ENCODE results near the gene CPS1. TPM values are rescaled to one million over a fixed set of nuclear protein-coding genes. Genes with fewer than 3 reads are reported as not detected.

The CPS1 gene
- total RNA-seq, 1 experiment from 2014 or later, result 14.2 TPM

DNA sequence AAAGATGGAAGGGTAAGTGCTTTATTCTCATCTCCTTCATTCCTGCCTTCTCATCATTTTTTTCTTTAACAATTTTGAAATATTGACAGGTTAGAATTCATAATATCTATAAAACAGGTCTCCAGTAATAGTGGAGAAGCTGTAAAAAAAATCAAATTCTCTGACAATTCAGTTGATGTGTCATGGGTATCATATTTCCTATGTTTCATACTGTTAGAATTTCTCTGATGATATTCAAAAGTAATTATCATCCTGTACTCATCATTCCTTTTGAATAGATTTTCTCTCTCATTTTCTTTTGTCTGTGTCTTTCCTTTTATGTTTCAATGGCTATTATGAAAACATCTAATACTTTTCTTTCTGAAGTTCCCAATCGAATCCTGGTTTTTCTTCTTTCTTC lies 97.7 kb downstream of the CPS1 start:
- no peak overlapping the region for H2BK5ac ChIP-seq (ENCODE audit: insufficient read length, low read length)
- no peak overlapping the region for H3K27ac ChIP-seq (ENCODE audit: insufficient read length, low read depth, low read length)
- WGBS (ENCODE audit: extremely low coverage, insufficient read length, low lambda C conversion rate), result no CpG with 5 or more reads among the region's 1 CpG
- Mint-ChIP-seq H3K9me3 (no peaks in the 10 kb centered on the region), H3K4me3 (no peak overlapping the region), H3K4me1 (no peaks in the 10 kb centered on the region), H3K36me3 (ENCODE audit: insufficient read depth in 1 of 3, low read depth in 3 of 3) (0 out of 7 replicates have a peak, but pooled peaks cover 0 to under 1% (median 0%) of the 10 kb centered on the region in 3 experiments), H3K27me3 (ENCODE audit: low read depth) (no peaks in the 10 kb centered on the region), H3K27ac (no peak overlapping the region)
- H3K4me1 ChIP-seq (ENCODE audit: insufficient read depth, low read length), result no peaks in the 10 kb centered on the region
- no peaks in the 10 kb centered on the region for H3K23me2 ChIP-seq (ENCODE audit: insufficient read length, low read depth, low read length, poor library complexity, severe bottlenecking)
- H4K5ac ChIP-seq (ENCODE audit: insufficient read length, low read depth, low read length), result no peak overlapping the region
- no peak overlapping the region for H3K4me2 ChIP-seq (ENCODE audit: insufficient read depth, insufficient read length, low read length)
- no peak overlapping the region for H3K23ac ChIP-seq (ENCODE audit: insufficient read length, low read depth, low read length)
- H3K79me1 ChIP-seq (ENCODE audit: insufficient read depth, low read depth, low read length, poor library complexity, severe bottlenecking), result no peaks in the 10 kb centered on the region
- no peak for DNase-seq
- no peak overlapping the region for H3K56ac ChIP-seq (ENCODE audit: insufficient read length, low read depth, low read length)
- H4K8ac ChIP-seq (replicated peaks; ENCODE audit: insufficient read length, low read depth, low read length), result no peak overlapping the region
- no peak overlapping the region for H3K14ac ChIP-seq (ENCODE audit: insufficient read depth, low read length)
- H4K20me1 ChIP-seq (ENCODE audit: control insufficient read depth, insufficient read depth, insufficient read length), result no peaks in the 10 kb centered on the region
- no peak overlapping the region for H2BK20ac ChIP-seq (ENCODE audit: low read depth, low read length, poor library complexity, severe bottlenecking)
- H3K79me2 ChIP-seq (ENCODE audit: insufficient read depth, low read length), result no peaks in the 10 kb centered on the region
- TF ChIP-seq, protein P1, sequence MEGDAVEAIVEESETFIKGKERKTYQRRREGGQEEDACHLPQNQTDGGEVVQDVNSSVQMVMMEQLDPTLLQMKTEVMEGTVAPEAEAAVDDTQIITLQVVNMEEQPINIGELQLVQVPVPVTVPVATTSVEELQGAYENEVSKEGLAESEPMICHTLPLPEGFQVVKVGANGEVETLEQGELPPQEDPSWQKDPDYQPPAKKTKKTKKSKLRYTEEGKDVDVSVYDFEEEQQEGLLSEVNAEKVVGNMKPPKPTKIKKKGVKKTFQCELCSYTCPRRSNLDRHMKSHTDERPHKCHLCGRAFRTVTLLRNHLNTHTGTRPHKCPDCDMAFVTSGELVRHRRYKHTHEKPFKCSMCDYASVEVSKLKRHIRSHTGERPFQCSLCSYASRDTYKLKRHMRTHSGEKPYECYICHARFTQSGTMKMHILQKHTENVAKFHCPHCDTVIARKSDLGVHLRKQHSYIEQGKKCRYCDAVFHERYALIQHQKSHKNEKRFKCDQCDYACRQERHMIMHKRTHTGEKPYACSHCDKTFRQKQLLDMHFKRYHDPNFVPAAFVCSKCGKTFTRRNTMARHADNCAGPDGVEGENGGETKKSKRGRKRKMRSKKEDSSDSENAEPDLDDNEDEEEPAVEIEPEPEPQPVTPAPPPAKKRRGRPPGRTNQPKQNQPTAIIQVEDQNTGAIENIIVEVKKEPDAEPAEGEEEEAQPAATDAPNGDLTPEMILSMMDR (conservative IDR thresholded peaks at IDR 0.05), result no peak
- H2BK15ac ChIP-seq (ENCODE audit: low read depth, low read length), result no peak overlapping the region
- no peak overlapping the region for H4K91ac ChIP-seq (ENCODE audit: insufficient read length, low read depth, low read length)
- H2BK12ac ChIP-seq (ENCODE audit: insufficient read length, low read depth, low read length), result no peak overlapping the region
- no peak overlapping the region for H3T11ph ChIP-seq (ENCODE audit: low read length)
- no peak overlapping the region for H3K9ac ChIP-seq (ENCODE audit: extremely low read depth, insufficient read length, low read length)
- no peak overlapping the region for H2AK5ac ChIP-seq (ENCODE audit: insufficient read length, low read length)
- H2AFZ ChIP-seq (ENCODE audit: low read length), result no peak overlapping the region
- no peaks in the 10 kb centered on the region for H3K9me3 ChIP-seq (ENCODE audit: control insufficient read depth, low read depth, low read length)
- H3K4ac ChIP-seq (ENCODE audit: low read depth, low read length), result no peak overlapping the region
- H3K18ac ChIP-seq (ENCODE audit: insufficient read length, low read depth, low read length), result no peak overlapping the region
- no peaks in the 10 kb centered on the region for H3K27me3 ChIP-seq (ENCODE audit: insufficient read depth, low read length)
- H2BK120ac ChIP-seq (ENCODE audit: low read depth, low read length, poor library complexity, severe bottlenecking), result no peak overlapping the region

All from H9 (cell line).